HAP-1 (cell line): ENCODE measurements around the gene SORCS2.

Experiments used
- DNase-seq, 2 experiments: peaks; one replicate each; pipeline ENCODE4 v3.0.0-alpha.2; 2016 to 2020; ENCODE audit warnings: low spot score in 2 of 2
- H3K27me3 ChIP-seq: fragments of 250-450 bp; sonication (Bioruptor Pico); 2 replicates; pipeline ENCODE4 v1.5.1; 2020; ENCODE audit warnings: low read depth, mild to moderate bottlenecking, moderate library complexity
- H3K36me3 ChIP-seq: fragments of 250-450 bp; sonication (Bioruptor Pico); replicated peaks from 2 replicates; pipeline ENCODE4 v1.5.1; 2020; ENCODE audit warnings: mild to moderate bottlenecking
- H3K4me1 ChIP-seq: fragments of 250-450 bp; sonication (Bioruptor Pico); 2 replicates; pipeline ENCODE4 v1.5.1; 2020; ENCODE audit warnings: mild to moderate bottlenecking
- H3K4me3 ChIP-seq: fragments of 250-450 bp; sonication (Bioruptor Pico); 2 replicates; pipeline ENCODE4 v1.5.1; 2020; ENCODE audit warnings: mild to moderate bottlenecking, moderate library complexity
- H3K9me3 ChIP-seq: fragments of 250-450 bp; sonication (Bioruptor Pico); 2 replicates; pipeline ENCODE4 v1.5.1; 2020; ENCODE audit warnings: mild to moderate bottlenecking, moderate library complexity
- in situ Hi-C: fragments of 300-500 bp; cut with MboI; formaldehyde crosslinking; loops from 3 replicates; pipeline ENCODE4 v1.14.3; 2020; ENCODE audit warnings: low sequenced_read_pairs, inconsistent platforms, mixed read lengths

The SORCS2 gene

DNA sequence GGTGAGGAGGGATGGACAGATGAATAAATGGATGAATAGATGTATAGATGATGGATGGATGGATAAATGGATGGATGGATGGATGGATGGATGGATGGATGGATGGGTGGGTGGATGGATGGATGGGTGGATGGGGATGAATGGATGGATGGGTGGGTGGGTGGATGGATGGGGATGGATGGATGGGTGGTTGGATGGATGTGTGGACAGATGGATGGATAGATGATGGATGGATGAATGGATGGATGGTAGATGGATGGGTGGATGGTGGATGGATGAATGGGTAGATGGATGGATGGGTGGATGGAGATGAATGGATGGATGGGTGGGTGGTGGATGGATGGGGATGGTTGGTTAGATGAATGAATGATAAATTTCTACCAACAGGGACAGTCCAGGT, 449.4 kb downstream of the SORCS2 start:
- Histone ChIP-seq H3K27me3 (no peaks in the 10 kb centered on the region), H3K4me3 (no peak overlapping the region), H3K9me3 (no peaks in the 10 kb centered on the region), H3K4me1 (no peaks in the 10 kb centered on the region), H3K36me3 (no peaks in the 10 kb centered on the region)
- DNase-seq = no peak
- in situ Hi-C loops = no loop called here

DNA sequence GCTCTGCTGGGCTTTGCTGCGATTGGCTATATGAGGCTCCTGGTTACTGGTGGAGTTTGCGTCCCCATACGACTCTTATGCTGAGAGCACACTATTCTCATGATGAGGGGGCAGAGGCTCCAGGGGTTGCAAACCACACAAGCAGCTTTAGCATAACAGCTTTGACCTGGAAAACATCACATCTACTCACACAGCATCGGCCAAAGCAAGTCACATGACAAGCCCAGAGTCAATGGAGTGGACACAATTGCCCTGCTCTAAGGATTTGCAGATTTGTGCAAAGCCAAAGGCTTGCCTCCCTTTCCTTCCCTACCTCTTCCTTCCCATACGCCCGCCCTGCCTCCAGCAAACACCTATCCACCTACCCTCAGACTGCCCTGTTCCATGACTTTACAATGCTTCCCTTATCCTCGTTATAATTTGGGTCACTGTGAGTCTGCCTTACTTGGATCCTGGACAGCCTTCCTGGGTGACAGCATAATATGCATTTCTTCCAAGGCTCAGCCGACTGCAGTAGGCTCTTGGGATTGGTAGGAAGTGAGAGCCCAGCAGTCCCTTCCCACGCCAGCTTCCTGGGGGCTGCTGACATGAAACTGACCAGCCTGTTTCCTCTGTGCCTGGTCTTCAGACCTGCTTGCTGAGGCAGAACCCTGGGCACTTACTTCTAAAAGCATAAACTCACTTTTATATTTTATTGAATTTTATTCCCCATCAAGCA, 450.6 kb downstream of the SORCS2 start:
- Histone ChIP-seq H3K4me3 (no peak overlapping the region), H3K9me3 (no peaks in the 10 kb centered on the region), H3K27me3 (no peaks in the 10 kb centered on the region), H3K4me1 (no peaks in the 10 kb centered on the region), H3K36me3 (no peaks in the 10 kb centered on the region)
- no peak for DNase-seq
- in situ Hi-C loops = no loop called here

DNA sequence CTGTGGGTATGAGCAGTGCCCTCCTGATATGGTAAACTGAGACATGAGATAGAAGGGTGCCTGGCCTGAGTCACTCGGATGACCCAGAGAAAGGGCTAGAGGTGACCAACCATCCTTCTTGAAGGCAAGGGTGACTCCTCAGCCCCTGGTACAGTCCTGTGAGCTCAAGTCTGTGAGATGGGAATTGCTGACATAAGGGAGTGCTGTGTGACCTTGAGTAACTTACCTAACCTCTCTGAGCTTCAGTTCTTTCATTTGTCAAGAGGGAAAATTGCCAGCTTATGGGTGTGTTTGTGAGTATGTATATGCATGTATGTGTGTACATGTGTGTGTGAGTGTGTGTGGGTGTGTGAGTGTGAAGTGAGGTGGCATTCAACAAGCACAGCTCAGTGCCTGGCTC, 452.8 kb downstream of the SORCS2 start:
- DNase-seq = no peak
- in situ Hi-C loops = no loop called here
- H3K4me3 ChIP-seq = no peak overlapping the region
- no peaks in the 10 kb centered on the region for H3K4me1 ChIP-seq
- H3K27me3 ChIP-seq = no peaks in the 10 kb centered on the region
- no peaks in the 10 kb centered on the region for H3K36me3 ChIP-seq
- H3K9me3 ChIP-seq = no peaks in the 10 kb centered on the region

DNA sequence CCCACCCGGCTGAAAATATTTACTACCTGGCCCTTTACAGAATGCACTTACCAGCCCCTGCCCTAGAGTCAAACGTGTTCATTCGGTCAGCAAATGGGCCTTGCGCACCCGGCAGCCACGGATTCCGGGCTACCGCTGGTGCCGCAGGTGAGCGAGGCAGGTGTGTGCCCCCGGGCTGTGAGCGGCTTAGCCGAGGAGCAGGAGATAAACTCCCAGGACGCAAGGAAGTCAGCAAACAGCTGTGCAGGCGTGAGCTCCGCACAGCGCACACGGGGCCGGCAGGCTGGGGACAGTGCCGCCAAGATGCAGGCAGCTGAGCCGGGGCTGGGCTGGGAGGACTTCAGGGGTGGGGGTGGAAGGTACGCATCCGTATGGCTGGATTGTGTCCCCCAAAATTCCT, 453.6 kb downstream of the SORCS2 start:
- DNase-seq = no peak
- no peaks in the 10 kb centered on the region for H3K27me3 ChIP-seq
- H3K9me3 ChIP-seq = no peaks in the 10 kb centered on the region
- no peaks in the 10 kb centered on the region for H3K36me3 ChIP-seq
- H3K4me1 ChIP-seq = no peaks in the 10 kb centered on the region
- in situ Hi-C loops = no loop called here
- H3K4me3 ChIP-seq = no peak overlapping the region

- DNase-seq = no peak
- H3K4me3 ChIP-seq = no peak overlapping the region
- H3K4me1 ChIP-seq = no peaks in the 10 kb centered on the region
- H3K36me3 ChIP-seq = no peaks in the 10 kb centered on the region
- H3K9me3 ChIP-seq = no peaks in the 10 kb centered on the region
- in situ Hi-C loops = no loop called here
- H3K27me3 ChIP-seq = no peaks in the 10 kb centered on the region
Observed at GRCh38 chr4:7646384-7647061, 454.2 kb downstream of the SORCS2 start.

- H3K4me3 ChIP-seq = no peak overlapping the region
- H3K9me3 ChIP-seq = no peaks in the 10 kb centered on the region
- DNase-seq = no peak
- H3K27me3 ChIP-seq = no peaks in the 10 kb centered on the region
- in situ Hi-C loops = no loop called here
- no peaks in the 10 kb centered on the region for H3K4me1 ChIP-seq
- no peaks in the 10 kb centered on the region for H3K36me3 ChIP-seq
Observed at GRCh38 chr4:7647186-7647585, 454.8 kb downstream of the SORCS2 start.

- Histone ChIP-seq H3K9me3 (no peaks in the 10 kb centered on the region), H3K36me3 (no peaks in the 10 kb centered on the region), H3K4me3 (no peak overlapping the region), H3K4me1 (no peaks in the 10 kb centered on the region), H3K27me3 (no peaks in the 10 kb centered on the region)
- in situ Hi-C loops = no loop called here
- DNase-seq = no peak
Observed at GRCh38 chr4:7647600-7648543, 455.5 kb downstream of the SORCS2 start.

GRCh38 chr4:7648544-7649395, 456.4 kb downstream of the SORCS2 start:
- H3K4me3 ChIP-seq = no peak overlapping the region

DNA sequence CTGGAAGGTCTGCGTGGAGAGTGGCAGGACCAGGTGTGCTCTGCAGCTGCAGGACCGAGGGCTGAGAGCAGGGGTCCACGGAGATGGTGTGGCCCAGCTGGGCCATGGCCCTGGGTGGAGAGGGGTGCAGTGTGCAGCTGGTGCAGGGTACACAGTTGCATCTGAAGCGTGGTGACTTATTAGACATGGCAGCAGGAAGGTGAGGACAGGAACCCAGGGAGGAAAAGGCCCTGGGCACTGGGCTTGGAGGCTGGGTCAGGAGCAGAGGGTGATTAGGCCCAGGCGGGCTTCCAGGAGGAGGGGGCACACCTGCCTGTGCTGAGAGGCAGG, 457.0 kb downstream of the SORCS2 start:
- DNase-seq = no peak
- in situ Hi-C loops = no loop called here
- Histone ChIP-seq H3K27me3 (no peaks in the 10 kb centered on the region), H3K4me3 (no peak overlapping the region), H3K36me3 (no peaks in the 10 kb centered on the region), H3K4me1 (no peaks in the 10 kb centered on the region), H3K9me3 (no peaks in the 10 kb centered on the region)

More at GRCh38 chr4:7648544-7649395, 456.4 kb downstream of the SORCS2 start:
- Histone ChIP-seq H3K27me3 (no peaks in the 10 kb centered on the region), H3K36me3 (no peaks in the 10 kb centered on the region), H3K9me3 (no peaks in the 10 kb centered on the region), H3K4me1 (no peaks in the 10 kb centered on the region)
- DNase-seq = no peak
- in situ Hi-C loops = no loop called here

- Histone ChIP-seq H3K4me3 (no peak overlapping the region), H3K27me3 (no peaks in the 10 kb centered on the region), H3K4me1 (no peaks in the 10 kb centered on the region), H3K36me3 (no peaks in the 10 kb centered on the region), H3K9me3 (no peaks in the 10 kb centered on the region)
- in situ Hi-C loops = no loop called here
- DNase-seq = no peak
Observed at GRCh38 chr4:7649741-7650531, 457.6 kb downstream of the SORCS2 start.

DNA sequence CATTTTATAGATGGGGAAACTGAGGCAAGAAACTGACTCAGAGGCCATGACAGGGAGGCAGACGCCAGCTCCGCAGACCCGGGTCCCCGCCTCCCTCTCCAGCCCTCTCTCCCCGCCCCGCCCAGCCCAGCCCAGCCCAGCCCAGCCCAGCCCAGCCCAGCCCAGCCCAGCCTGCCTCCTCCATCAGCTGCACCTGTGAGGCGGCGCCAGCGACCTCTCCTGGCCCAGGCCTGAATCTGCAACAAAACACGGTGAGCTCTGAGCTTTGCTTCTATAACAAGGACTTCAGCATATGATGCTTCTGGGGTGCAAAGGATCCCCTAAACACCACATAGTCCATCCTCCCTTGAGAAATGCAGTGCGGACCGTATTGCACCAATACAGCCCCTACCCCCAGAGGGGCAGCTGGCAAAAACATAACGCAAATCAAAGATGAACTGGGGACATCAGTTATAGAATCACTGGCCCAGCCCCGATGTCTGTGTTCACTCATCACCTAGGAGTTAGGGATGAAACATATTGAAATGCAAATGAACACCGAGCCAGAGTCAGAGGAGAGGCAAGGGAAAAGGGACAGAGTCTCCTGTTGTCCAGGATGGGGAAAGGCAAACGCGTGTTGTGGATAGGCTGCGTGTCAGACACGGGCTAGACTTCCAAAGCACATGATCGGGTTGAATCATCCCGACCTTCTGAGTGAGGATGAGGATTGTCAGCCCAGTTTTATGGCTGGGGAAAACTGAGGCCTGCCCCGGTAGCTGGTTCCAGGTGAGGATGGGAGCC, 458.5 kb downstream of the SORCS2 start:
- in situ Hi-C loops = no loop called here
- no peaks in the 10 kb centered on the region for H3K4me1 ChIP-seq
- H3K9me3 ChIP-seq = no peaks in the 10 kb centered on the region
- DNase-seq = peak; percentile 53 to 82
- no peaks in the 10 kb centered on the region for H3K36me3 ChIP-seq
- no peaks in the 10 kb centered on the region for H3K27me3 ChIP-seq
- H3K4me3 ChIP-seq = no peak overlapping the region

- H3K27me3 ChIP-seq = no peaks in the 10 kb centered on the region
- no peaks in the 10 kb centered on the region for H3K9me3 ChIP-seq
- no peak overlapping the region for H3K4me3 ChIP-seq
- DNase-seq = no peak
- H3K4me1 ChIP-seq = no peaks in the 10 kb centered on the region
- H3K36me3 ChIP-seq = no peaks in the 10 kb centered on the region
- in situ Hi-C loops = no loop called here
Observed at GRCh38 chr4:7651461-7651921, 459.2 kb downstream of the SORCS2 start.
